ENCODE results near the gene NKG7.

DNA sequence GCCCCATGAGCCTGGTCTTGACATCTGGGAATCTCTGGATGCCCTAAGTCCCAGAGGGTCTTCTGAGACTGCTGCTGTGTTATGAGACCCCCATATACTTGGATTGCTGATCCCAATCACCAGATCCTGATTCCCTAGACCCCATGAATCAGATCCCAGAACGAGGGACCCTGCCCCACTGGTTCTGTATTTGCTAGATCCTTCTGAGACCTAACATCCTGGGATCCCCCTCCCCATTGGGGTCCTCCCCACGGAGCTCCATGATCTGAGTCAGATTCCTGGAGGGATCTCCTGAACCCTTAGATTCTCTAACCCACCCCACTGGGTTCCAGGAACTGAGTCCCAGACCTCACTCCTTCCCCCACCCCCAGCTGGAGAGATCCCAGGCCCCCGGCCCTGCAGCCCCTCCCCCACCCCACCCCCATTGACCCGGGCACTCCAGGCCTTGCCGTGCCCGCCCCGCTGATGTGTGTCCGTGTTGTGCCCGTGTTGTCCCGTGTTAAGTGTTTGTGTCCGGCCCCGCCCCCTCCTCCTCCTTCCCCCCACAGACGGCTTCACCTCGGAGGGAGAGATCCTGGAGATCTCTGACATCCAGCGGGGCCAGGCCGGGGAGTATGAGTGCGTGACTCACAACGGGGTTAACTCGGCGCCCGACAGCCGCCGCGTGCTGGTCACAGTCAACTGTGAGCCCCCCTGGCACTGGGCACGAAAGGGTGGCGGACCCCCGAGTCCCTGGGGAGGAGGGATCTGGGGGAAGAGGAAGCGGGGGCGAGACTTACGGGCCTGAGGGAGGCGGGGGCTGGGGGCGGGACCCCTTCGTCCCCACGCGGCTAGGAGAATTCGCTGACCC, 46.0 kb downstream of the NKG7 start:
- TF ChIP-seq, protein P1, sequence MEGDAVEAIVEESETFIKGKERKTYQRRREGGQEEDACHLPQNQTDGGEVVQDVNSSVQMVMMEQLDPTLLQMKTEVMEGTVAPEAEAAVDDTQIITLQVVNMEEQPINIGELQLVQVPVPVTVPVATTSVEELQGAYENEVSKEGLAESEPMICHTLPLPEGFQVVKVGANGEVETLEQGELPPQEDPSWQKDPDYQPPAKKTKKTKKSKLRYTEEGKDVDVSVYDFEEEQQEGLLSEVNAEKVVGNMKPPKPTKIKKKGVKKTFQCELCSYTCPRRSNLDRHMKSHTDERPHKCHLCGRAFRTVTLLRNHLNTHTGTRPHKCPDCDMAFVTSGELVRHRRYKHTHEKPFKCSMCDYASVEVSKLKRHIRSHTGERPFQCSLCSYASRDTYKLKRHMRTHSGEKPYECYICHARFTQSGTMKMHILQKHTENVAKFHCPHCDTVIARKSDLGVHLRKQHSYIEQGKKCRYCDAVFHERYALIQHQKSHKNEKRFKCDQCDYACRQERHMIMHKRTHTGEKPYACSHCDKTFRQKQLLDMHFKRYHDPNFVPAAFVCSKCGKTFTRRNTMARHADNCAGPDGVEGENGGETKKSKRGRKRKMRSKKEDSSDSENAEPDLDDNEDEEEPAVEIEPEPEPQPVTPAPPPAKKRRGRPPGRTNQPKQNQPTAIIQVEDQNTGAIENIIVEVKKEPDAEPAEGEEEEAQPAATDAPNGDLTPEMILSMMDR (IDR thresholded peaks at IDR 0.05; ENCODE audit: insufficient read depth, low read length): no peak
- TF ChIP-seq, protein P2, sequence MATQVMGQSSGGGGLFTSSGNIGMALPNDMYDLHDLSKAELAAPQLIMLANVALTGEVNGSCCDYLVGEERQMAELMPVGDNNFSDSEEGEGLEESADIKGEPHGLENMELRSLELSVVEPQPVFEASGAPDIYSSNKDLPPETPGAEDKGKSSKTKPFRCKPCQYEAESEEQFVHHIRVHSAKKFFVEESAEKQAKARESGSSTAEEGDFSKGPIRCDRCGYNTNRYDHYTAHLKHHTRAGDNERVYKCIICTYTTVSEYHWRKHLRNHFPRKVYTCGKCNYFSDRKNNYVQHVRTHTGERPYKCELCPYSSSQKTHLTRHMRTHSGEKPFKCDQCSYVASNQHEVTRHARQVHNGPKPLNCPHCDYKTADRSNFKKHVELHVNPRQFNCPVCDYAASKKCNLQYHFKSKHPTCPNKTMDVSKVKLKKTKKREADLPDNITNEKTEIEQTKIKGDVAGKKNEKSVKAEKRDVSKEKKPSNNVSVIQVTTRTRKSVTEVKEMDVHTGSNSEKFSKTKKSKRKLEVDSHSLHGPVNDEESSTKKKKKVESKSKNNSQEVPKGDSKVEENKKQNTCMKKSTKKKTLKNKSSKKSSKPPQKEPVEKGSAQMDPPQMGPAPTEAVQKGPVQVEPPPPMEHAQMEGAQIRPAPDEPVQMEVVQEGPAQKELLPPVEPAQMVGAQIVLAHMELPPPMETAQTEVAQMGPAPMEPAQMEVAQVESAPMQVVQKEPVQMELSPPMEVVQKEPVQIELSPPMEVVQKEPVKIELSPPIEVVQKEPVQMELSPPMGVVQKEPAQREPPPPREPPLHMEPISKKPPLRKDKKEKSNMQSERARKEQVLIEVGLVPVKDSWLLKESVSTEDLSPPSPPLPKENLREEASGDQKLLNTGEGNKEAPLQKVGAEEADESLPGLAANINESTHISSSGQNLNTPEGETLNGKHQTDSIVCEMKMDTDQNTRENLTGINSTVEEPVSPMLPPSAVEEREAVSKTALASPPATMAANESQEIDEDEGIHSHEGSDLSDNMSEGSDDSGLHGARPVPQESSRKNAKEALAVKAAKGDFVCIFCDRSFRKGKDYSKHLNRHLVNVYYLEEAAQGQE (IDR thresholded peaks at IDR 0.05; ENCODE audit: insufficient replicate concordance, low read depth): no peak
- TF ChIP-seq POLR2AphosphoS5 (IDR thresholded peaks at IDR 0.05; ENCODE audit: low read depth): no peak

Measured in HL-60 (cell line).